MCF 10A (cell line): ENCODE data around the gene AMBN. TPM values are rescaled to one million over a fixed set of nuclear protein-coding genes. Genes with fewer than 3 reads are reported as not detected.

Experiments
- BruUV-seq: library from RNA; stranded (reverse); fragments of 400-500 nt; replicated peaks from 2 replicates; lab custom pipeline; 2021; lab: Mats Ljungman, UMichigan
- CTCF ChIA-PET: fragments of 300-600 bp; sonication (Branson Sonifier 250); formaldehyde crosslinking; extraction: SDS; loops from one replicate; lab custom pipeline; 2021; ENCODE audit warnings: antibody characterized with exemption, inconsistent platforms; lab: Yijun Ruan, JAX
- POLR2A ChIA-PET: fragments of 300-600, 350-650 bp; sonication (Branson Sonifier 250); formaldehyde crosslinking; extraction: SDS; loops from one replicate; lab custom pipeline; 2020; ENCODE audit warnings: antibody characterized with exemption, inconsistent platforms; lab: Yijun Ruan, JAX
- DNase-seq: peaks from one replicate; pipeline ENCODE4 v3.0.0-alpha.2; 2018; ENCODE audit not compliant: unreplicated experiment
- H3K27ac Mint-ChIP-seq: one replicate; pipeline ENCODE4 v1.8.0; 2022; ENCODE audit warnings: mild to moderate bottlenecking, low read depth, mixed read lengths; ENCODE audit not compliant: unreplicated experiment
- H3K27me3 Mint-ChIP-seq: one replicate; pipeline ENCODE4 v1.8.0; 2022; ENCODE audit warnings: mixed read lengths; ENCODE audit not compliant: insufficient read depth, unreplicated experiment
- H3K36me3 Mint-ChIP-seq: one replicate; pipeline ENCODE4 v1.8.0; 2022; ENCODE audit warnings: mild to moderate bottlenecking, moderate library complexity, mixed read lengths; ENCODE audit not compliant: insufficient read depth, unreplicated experiment
- H3K4me1 Mint-ChIP-seq: one replicate; pipeline ENCODE4 v1.8.0; 2022; ENCODE audit warnings: mixed read lengths; ENCODE audit not compliant: insufficient read depth, unreplicated experiment
- H3K4me3 Mint-ChIP-seq: one replicate; pipeline ENCODE4 v1.8.0; 2022; ENCODE audit warnings: mild to moderate bottlenecking, moderate library complexity, mixed read lengths; ENCODE audit not compliant: unreplicated experiment
- H3K9me3 Mint-ChIP-seq: one replicate; pipeline ENCODE4 v1.8.0; 2022; ENCODE audit warnings: mixed read lengths; ENCODE audit not compliant: unreplicated experiment
- intact Hi-C: fragments of 100-400 bp; cut with micrococcal nuclease; formaldehyde crosslinking; loops from 2 replicates; pipeline ENCODE4 v1.14.1; 2022
- total RNA-seq: library from RNA; stranded (reverse); gene quantifications from 2 replicates; pipeline ENCODE4 v1.2.3, GENCODE V29; 2022
- TF ChIP-seq, protein P1 (sequence below): fragments of 200-600 bp; IDR thresholded peaks from one replicate; pipeline ENCODE4 v1.8.0; 2022; ENCODE audit warnings: antibody characterized with exemption, mild to moderate bottlenecking; ENCODE audit not compliant: unreplicated experiment

AMBN gene
- total RNA-seq, 1 experiment from 2014 or later = not detected

DNA sequence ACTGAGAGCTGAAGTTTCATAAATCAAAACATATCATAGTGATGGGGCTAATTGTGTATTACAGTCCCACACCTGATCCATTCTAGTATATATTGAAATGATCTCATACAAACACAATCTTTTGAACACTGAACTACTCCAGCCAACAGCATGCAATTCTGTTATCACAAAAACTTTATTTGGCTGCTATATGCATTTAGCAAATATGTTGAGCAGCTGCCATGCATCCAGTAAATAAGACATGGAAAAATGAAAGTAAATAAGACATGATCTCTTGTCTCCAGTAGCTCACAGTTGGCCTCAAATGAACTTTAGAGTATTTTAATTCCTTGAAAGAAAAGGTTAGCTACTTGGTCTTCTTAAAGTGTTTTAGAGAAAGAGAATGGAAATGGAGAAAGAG, 2.1 kb downstream of the AMBN start:
- H3K9me3 Mint-ChIP-seq = no peaks in the 10 kb centered on the region
- H3K4me1 Mint-ChIP-seq = no peaks in the 10 kb centered on the region
- no peak for DNase-seq
- BruUV-seq = no TSS peak
- H3K36me3 Mint-ChIP-seq = no peaks in the 10 kb centered on the region
- ChIA-PET POLR2A (interaction anchor here (0.9 kb wide), 1 partner anchor 381 kb away, joined by 3 read pairs; no protein-coding TSS in a partner anchor), CTCF (interaction anchor here (0.5 to 0.6 kb wide), 2 partner anchors 33 to 542 kb away, joined by 3 read pairs; no protein-coding TSS in a partner anchor)
- no peak overlapping the region for H3K27ac Mint-ChIP-seq
- intact Hi-C loops = no loop called here
- TF ChIP-seq, protein P1, sequence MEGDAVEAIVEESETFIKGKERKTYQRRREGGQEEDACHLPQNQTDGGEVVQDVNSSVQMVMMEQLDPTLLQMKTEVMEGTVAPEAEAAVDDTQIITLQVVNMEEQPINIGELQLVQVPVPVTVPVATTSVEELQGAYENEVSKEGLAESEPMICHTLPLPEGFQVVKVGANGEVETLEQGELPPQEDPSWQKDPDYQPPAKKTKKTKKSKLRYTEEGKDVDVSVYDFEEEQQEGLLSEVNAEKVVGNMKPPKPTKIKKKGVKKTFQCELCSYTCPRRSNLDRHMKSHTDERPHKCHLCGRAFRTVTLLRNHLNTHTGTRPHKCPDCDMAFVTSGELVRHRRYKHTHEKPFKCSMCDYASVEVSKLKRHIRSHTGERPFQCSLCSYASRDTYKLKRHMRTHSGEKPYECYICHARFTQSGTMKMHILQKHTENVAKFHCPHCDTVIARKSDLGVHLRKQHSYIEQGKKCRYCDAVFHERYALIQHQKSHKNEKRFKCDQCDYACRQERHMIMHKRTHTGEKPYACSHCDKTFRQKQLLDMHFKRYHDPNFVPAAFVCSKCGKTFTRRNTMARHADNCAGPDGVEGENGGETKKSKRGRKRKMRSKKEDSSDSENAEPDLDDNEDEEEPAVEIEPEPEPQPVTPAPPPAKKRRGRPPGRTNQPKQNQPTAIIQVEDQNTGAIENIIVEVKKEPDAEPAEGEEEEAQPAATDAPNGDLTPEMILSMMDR = no peak
- H3K4me3 Mint-ChIP-seq = no peak overlapping the region
- H3K27me3 Mint-ChIP-seq = no peaks in the 10 kb centered on the region

DNA sequence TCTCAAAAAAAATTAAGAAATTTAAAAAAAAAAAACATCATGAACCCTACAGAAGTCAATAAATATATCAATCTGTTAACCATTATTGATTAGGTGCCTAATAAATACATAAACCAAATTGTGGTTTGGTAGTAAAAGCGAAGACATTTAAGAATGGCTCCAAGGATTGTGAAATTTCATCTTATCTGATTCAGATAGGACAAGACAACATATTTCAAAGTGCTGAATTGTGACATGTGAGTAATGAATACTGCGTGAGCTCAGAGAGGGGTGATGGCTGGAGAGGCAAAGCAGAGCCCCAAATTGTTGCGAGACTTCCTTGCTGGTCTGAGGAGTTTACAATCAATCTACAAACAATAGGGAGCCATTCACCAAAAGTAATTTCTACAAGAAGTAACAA, 8.2 kb downstream of the AMBN start:
- TF ChIP-seq, protein P1 = no peak
- Mint-ChIP-seq H3K9me3 (no peaks in the 10 kb centered on the region), H3K27ac (no peak overlapping the region), H3K4me3 (no peak overlapping the region), H3K36me3 (no peaks in the 10 kb centered on the region), H3K27me3 (no peaks in the 10 kb centered on the region), H3K4me1 (no peaks in the 10 kb centered on the region)
- DNase-seq = no peak
- intact Hi-C loops = loop anchor here (5.0 kb wide), 1 partner anchor 952 kb away; no protein-coding TSS in a partner anchor
- BruUV-seq = no TSS peak
- ChIA-PET POLR2A (no interaction called here), CTCF (interaction anchor here (0.6 to 1.1 kb wide), 4 partner anchors 15 to 828 kb away, joined by 3 to 4 read pairs (median 4); no protein-coding TSS in a partner anchor)

DNA sequence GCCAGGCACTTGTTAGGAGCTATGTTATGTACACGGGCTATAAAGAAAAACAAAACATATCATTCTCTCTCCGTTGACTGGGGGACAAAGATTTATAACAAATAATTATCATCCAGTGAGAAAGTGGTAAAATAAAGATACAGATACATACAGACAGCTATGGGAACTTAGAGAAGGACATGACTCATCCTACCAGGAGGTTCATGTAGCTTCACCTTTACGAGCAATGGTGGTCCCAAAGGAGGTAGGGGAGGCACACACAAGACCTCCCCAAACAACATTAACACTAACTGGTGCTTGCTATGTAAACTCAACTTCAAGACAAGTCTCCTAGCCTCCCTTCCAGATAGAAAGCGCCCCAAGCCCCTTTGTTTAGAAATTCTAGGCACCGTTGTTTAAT, 8.9 kb downstream of the AMBN start:
- H3K27me3 Mint-ChIP-seq = no peaks in the 10 kb centered on the region
- BruUV-seq = no TSS peak
- intact Hi-C loops = loop anchor here (1.0 to 5.0 kb wide), 5 partner anchors 87 to 1112 kb away; partner anchors contain the start of gene UTP3
- no peak overlapping the region for H3K4me3 Mint-ChIP-seq
- H3K36me3 Mint-ChIP-seq = no peaks in the 10 kb centered on the region
- ChIA-PET CTCF (interaction anchor here (0.6 to 1.1 kb wide), 5 partner anchors 14 to 1111 kb away, joined by 3 to 4 read pairs (median 3); no protein-coding TSS in a partner anchor), POLR2A (no interaction called here)
- H3K9me3 Mint-ChIP-seq = no peaks in the 10 kb centered on the region
- H3K4me1 Mint-ChIP-seq = no peaks in the 10 kb centered on the region
- H3K27ac Mint-ChIP-seq = no peak overlapping the region
- DNase-seq = no peak
- TF ChIP-seq, protein P1 = no peak

DNA sequence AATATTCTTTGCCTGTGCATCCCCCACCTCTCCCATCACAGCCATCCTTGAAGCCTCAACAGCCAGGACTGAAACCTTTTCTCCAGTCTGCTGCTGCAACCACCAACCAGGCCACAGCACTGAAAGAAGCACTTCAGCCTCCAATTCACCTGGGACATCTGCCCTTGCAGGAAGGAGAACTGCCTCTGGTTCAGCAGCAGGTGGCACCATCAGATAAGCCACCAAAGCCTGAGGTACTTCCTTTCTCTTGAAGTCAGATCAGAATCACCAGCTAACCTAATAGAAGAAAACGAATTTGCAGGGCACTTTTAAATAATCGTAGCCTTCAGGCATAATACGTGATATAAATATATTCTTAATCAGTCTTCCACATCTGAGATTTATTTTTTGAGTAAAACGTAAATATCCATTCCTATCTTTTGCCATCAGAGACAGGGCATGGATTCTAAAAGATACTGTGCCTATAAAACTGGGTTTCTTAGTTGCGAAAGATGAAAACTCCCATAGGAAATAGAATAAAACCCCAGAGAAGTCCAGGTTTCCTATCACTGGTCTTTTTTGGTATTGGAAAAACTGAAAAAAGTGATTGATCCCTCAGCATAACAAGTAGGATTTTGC, 9.5 kb downstream of the AMBN start:
- H3K4me3 Mint-ChIP-seq = no peak overlapping the region
- H3K27me3 Mint-ChIP-seq = no peaks in the 10 kb centered on the region
- peak; percentile 76 for DNase-seq
- TF ChIP-seq, protein P1 = peak; percentile 72
- no peaks in the 10 kb centered on the region for H3K36me3 Mint-ChIP-seq
- no TSS peak for BruUV-seq
- no peaks in the 10 kb centered on the region for H3K4me1 Mint-ChIP-seq
- H3K27ac Mint-ChIP-seq = no peak overlapping the region
- intact Hi-C loops = loop anchor here (1.0 to 5.0 kb wide), 5 partner anchors 87 to 1112 kb away; partner anchors contain the start of gene UTP3
- ChIA-PET CTCF (interaction anchor here (0.6 to 1.0 kb wide), 8 partner anchors 10 to 1105 kb away, joined by 3 to 6 read pairs (median 3); no protein-coding TSS in a partner anchor), POLR2A (no interaction called here)
- no peaks in the 10 kb centered on the region for H3K9me3 Mint-ChIP-seq
